A549 (cell line): ENCODE data around the gene C11orf68. TPM values are rescaled to one million over a fixed set of nuclear protein-coding genes. Genes with fewer than 3 reads are reported as not detected.
A peak's percentile ranks its signal among the peaks of the same experiment; 100 is the strongest.

Source experiments
- ATAC-seq, 2 experiments: fragments of 200-7000 bp in 1 of 2; fragments of >200 bp in 1 of 2; cut with Nextera tagmentation in 1 of 2; cut with Tn5 transposase in 1 of 2; 3 replicates each; pipeline versions ENCODE4 v1.8.0 to v1.9.1; 2018 to 2020; ENCODE audit warnings: mild to moderate bottlenecking in 1 of 2, moderate library complexity in 1 of 2
- CTCF ChIA-PET: fragments of 300-600 bp; sonication (Branson Sonifier 250); formaldehyde crosslinking; extraction: SDS; loops from one replicate; lab custom pipeline; 2021; ENCODE audit warnings: antibody characterized with exemption, inconsistent platforms; lab: Yijun Ruan, JAX
- POLR2A ChIA-PET: fragments of 350-600 bp; formaldehyde crosslinking; extraction: SDS; loops from one replicate; lab custom pipeline; 2021; ENCODE audit warnings: antibody characterized with exemption, inconsistent platforms; lab: Yijun Ruan, JAX
- DNase-seq, 2 experiments: peaks; one replicate each; pipeline versions ENCODE4 v3.0.0 to v3.0.0-alpha.2; 2011 to 2016; ENCODE audit warnings: low read depth in 1 of 2, low spot score in 1 of 2
- FAIRE-seq: peaks from 2 replicates; lab custom pipeline; 2011; peaks lifted over from hg19 to GRCh38; lab: Jason Lieb, UNC
- H3K27ac ChIP-seq, 2 experiments: fragments of >200 bp; sonication (Bioruptor Twin); formaldehyde crosslinking; 3 replicates each; pipeline ENCODE4 v1.5.1; 2016 to 2017
- H3K4me1 ChIP-seq: fragments of >200 bp; sonication (Bioruptor Twin); formaldehyde crosslinking; 3 replicates; pipeline ENCODE4 v1.6.1; 2016
- H3K4me2 ChIP-seq: fragments of >200 bp; sonication (Bioruptor Twin); formaldehyde crosslinking; 3 replicates; pipeline ENCODE4 v1.6.1; 2016
- H3K4me3 ChIP-seq: fragments of >200 bp; sonication (Bioruptor Twin); formaldehyde crosslinking; 3 replicates; pipeline ENCODE4 v1.5.1; 2016
- H3K9me3 ChIP-seq: fragments of >200 bp; sonication (Bioruptor Twin); formaldehyde crosslinking; 3 replicates; pipeline ENCODE4 v1.6.1; 2016
- BHLHE40 ChIP-seq: IDR thresholded peaks from 2 replicates; pipeline ENCODE4 v1.6.1; 2012; ENCODE audit warnings: low read depth, low read length, inconsistent platforms
- CHD2 ChIP-seq: fragments of 150-350 bp; IDR thresholded peaks from 2 replicates; pipeline ENCODE4 v1.6.1; 2014; ENCODE audit warnings: low read length; ENCODE audit not compliant: partially characterized antibody
- E2F6 ChIP-seq: IDR thresholded peaks from 2 replicates; pipeline ENCODE4 v1.6.1; 2012; ENCODE audit warnings: low read depth, borderline replicate concordance
- EHMT2 ChIP-seq: fragments of 200-600 bp; sonication (generic); IDR thresholded peaks from 2 replicates; pipeline ENCODE4 v1.6.1; 2016; ENCODE audit warnings: antibody characterized with exemption, low read depth, mild to moderate bottlenecking, moderate library complexity
- ESRRA ChIP-seq: fragments of 150-350 bp; IDR thresholded peaks from 2 replicates; pipeline ENCODE4 v1.6.1; 2014; ENCODE audit warnings: mild to moderate bottlenecking, low read length, borderline replicate concordance
- HOXB13 ChIP-seq: fragments of 250-450 bp; sonication (Bioruptor Pico); IDR thresholded peaks from 2 replicates; pipeline ENCODE4 v1.5.0; 2020; ENCODE audit warnings: low read depth, mild to moderate bottlenecking, moderate library complexity
- JUN ChIP-seq, 2 experiments: fragments of >200 bp; sonication (Bioruptor Twin); formaldehyde crosslinking; IDR thresholded peaks; 2 replicates in 1 of 2; 3 replicates in 1 of 2; pipeline ENCODE4 v1.6.1; 2016 to 2017
- PBX3 ChIP-seq: IDR thresholded peaks from 2 replicates; pipeline ENCODE4 v1.6.1; 2012
- PHF8 ChIP-seq: fragments of 200-600 bp; sonication (generic); IDR thresholded peaks from 2 replicates; pipeline ENCODE4 v1.6.1; 2016; ENCODE audit warnings: low read depth, mild to moderate bottlenecking, antibody characterized with exemption, moderate library complexity, borderline replicate concordance
- POLR2AphosphoS2 ChIP-seq: conservative IDR thresholded peaks from 2 replicates; pipeline ENCODE4 v1.6.1; 2012; ENCODE audit warnings: low read length, improper control_type of control experiment, inconsistent platforms
- RAD21 ChIP-seq, 2 experiments: fragments of >200 bp in 1 of 2; sonication (Bioruptor Twin) in 1 of 2; formaldehyde crosslinking in 1 of 2; IDR thresholded peaks in 1 of 2; conservative IDR thresholded peaks in 1 of 2; 2 replicates in 1 of 2; 3 replicates in 1 of 2; pipeline ENCODE4 v1.6.1; 2012 to 2018; ENCODE audit warnings: inconsistent platforms in 1 of 2
- RARB ChIP-seq: fragments of 250-450 bp; sonication (Bioruptor Pico); IDR thresholded peaks from 2 replicates; pipeline ENCODE4 v1.8.0; 2021; ENCODE audit warnings: mild to moderate bottlenecking, moderate library complexity
- RFX5 ChIP-seq: fragments of 450-650 bp; IDR thresholded peaks from 2 replicates; pipeline ENCODE4 v1.7.1; 2014; ENCODE audit warnings: antibody characterized with exemption, mild to moderate bottlenecking, moderate library complexity
- RNF2 ChIP-seq: fragments of 200-600 bp; sonication (generic); IDR thresholded peaks from 2 replicates; pipeline ENCODE4 v1.6.1; 2016; ENCODE audit warnings: low read depth, mild to moderate bottlenecking, antibody characterized with exemption, moderate library complexity, borderline replicate concordance
- SMC3 ChIP-seq: fragments of >200 bp; sonication (Bioruptor Twin); formaldehyde crosslinking; IDR thresholded peaks from 3 replicates; pipeline ENCODE4 v1.6.1; 2018; ENCODE audit warnings: inconsistent platforms
- SREBF2 ChIP-seq: fragments of 450-650 bp; IDR thresholded peaks from 2 replicates; pipeline ENCODE4 v1.6.1; 2014; ENCODE audit warnings: mild to moderate bottlenecking, moderate library complexity
- ZC3H11A ChIP-seq: fragments of 450-650 bp; IDR thresholded peaks from 2 replicates; pipeline ENCODE4 v1.6.1; 2014; ENCODE audit warnings: antibody characterized with exemption, mild to moderate bottlenecking
- ZFP36 ChIP-seq: fragments of 450-650 bp; IDR thresholded peaks from 2 replicates; pipeline ENCODE4 v1.6.1; 2014; ENCODE audit warnings: borderline replicate concordance; ENCODE audit not compliant: partially characterized antibody
- ZNF302 ChIP-seq: fragments of 250-450 bp; sonication (Bioruptor Pico); IDR thresholded peaks from 2 replicates; pipeline ENCODE4 v1.9.0; 2021; ENCODE audit warnings: inconsistent platforms, mild to moderate bottlenecking, moderate library complexity
- WGBS: methylation state at CpG from one replicate; pipeline ENCODE4 v1.1.6; 2017; ENCODE audit errors: missing lambda C conversion rate; 5-methylcytosine and 5-hydroxymethylcytosine counted together
- polyA plus RNA-seq, 4 experiments: library from polyadenylated mRNA; depleted of rRNA in 3 of 4; stranded (reverse); fragments of >200 nt; fragmentation: RNase III in 1 of 4; extraction: RNeasy Plus Mini Kit Qiagen cat#74134 plus additional on column Dnase treatment in 1 of 4; gene quantifications; 2 replicates in 3 of 4; 3 replicates in 1 of 4; pipeline ENCODE4 v1.2.3, GENCODE V29; 2011 to 2017
- TF ChIP-seq, protein P1 (sequence below): IDR thresholded peaks from 2 replicates; pipeline ENCODE4 v1.6.1; 2012
- TF ChIP-seq, protein P2 (sequence below): fragments of 250-450 bp; sonication (Bioruptor Pico); IDR thresholded peaks from 2 replicates; pipeline ENCODE4 v1.5.0; 2021; ENCODE audit warnings: mild to moderate bottlenecking, moderate library complexity, borderline replicate concordance
- TF ChIP-seq, protein P3 (sequence below): fragments of >200 bp; sonication (Bioruptor Twin); formaldehyde crosslinking; IDR thresholded peaks from 3 replicates; pipeline ENCODE4 v1.6.1; 2016

Gene C11orf68
- polyA plus RNA-seq, 2 of the 4 experiments (the other 2 are of a cell fraction): 10.6 to 17.0 TPM

DNA sequence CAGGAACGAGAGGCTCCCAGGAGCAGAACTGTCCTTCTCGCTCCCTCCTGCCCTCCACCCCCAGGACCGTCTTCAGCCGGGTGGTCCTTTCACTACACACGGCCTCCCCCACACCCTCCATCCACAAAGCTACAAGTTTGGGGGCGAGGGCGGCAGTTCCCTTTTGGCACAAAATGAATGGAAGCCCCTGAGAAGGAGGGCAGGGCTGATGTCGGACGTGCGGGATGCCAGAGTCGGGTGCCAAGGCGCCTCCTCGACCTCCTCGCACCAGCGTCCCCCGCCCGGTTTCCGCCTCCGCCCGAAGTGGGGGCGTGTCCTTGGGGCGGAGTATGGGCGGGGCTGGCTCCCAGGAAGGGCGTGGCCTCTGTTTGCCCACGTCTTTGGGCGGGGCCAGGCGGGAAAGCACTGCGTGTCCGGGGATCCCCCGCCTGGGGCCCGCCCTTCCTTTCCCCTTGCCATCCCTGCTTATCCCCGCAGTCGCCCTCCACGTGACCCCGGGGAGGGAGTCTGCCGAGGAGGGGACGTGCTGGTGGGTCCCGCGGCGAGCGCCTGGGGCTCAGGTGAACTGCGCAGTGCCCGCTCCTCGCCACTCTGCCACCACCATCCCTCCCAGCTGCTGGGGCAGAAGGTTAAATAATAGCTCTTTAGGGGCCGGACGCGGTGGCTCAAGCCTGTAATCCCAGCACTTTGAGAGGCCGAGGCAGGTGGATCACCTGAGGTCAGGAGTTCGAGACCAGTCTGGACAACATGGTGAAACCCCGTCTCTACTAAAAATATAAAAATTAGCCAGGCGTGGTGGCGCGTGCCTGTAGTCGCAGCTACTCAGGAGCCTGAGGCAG, 45.3 kb downstream of the C11orf68 start (continued):
- TF ChIP-seq ZNF302 (CRISPR knock-in tag): no peak
- 0 out of 2 replicates have a peak, but pooled peaks have one; percentile 49 for TF ChIP-seq RARB
- peak; percentile 64 for TF ChIP-seq E2F6
- TF ChIP-seq, protein P1, sequence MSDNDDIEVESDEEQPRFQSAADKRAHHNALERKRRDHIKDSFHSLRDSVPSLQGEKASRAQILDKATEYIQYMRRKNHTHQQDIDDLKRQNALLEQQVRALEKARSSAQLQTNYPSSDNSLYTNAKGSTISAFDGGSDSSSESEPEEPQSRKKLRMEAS: peak; percentile 66; the same call in 1 of the 2 replicates

DNA sequence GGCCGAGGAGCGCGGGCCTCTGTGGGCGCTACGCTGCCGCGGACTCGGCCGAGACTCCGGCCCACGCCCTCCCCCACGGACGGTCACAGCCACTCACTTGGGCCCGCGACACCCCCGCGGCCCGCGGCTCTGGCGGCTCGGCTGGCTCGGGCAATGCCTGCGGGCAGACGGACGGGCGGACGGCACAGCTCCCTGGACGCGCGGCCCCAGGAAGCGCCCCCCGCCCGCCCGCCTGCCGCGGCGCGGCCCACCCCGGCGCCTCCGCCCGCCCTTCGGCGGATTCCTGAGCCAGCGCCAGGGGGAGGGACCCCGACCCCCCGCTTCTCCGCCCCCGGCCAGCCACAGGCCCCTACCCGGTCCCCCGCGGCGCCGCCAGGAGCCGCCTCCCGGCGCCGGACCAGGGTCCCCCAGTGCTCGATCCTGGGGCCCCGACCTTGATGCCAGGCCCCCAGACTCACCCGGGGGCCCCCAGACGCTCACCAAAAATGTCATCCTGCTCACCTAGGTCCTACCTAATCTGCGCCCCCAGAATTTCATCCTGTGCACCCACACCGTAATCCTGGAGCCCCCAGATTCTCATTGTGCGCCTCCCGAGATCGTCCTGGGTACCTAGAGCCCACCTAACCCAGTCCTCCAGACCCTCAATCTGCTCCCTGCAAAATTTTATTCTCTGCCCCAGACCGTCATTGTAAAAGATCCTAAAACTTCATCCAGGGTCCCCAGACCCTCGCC, 46.1 kb downstream of the C11orf68 start, which contains the start of gene EFEMP2:
Gene EFEMP2, minus strand, starts transcription at position 215 of the 732 bp plus-strand sequence. CDS start 446 bp downstream, outside the sequence.
- FAIRE-seq: no peak
- Histone ChIP-seq H3K4me1 (peaks cover 6% of the 10 kb centered on the region), H3K27ac (peak within 1 kb of the TSS; percentile 82 to 84), H3K4me3 (peak within 1 kb of the TSS; percentile 55), H3K4me2 (peak within 1 kb of the TSS; percentile 100), H3K9me3 (no peaks in the 10 kb centered on the region)
- no peak for TF ChIP-seq EHMT2
- no peak for TF ChIP-seq POLR2AphosphoS2
- TF ChIP-seq PBX3: no peak
- no peak for TF ChIP-seq E2F6
- TF ChIP-seq ZC3H11A: no peak
- TF ChIP-seq SMC3: no peak
- TF ChIP-seq ESRRA: no peak
- TF ChIP-seq RAD21 (conservative IDR thresholded peaks at IDR 0.05 in 1 of 2, IDR thresholded peaks at IDR 0.05 in 1 of 2): no peak
- no peak for TF ChIP-seq ZFP36
- TF ChIP-seq SREBF2: no peak
- no peak for TF ChIP-seq HOXB13 (CRISPR knock-in tag)
- TF ChIP-seq JUN (IDR thresholded peaks at IDR 0.05): no peak
- TF ChIP-seq, protein P2, sequence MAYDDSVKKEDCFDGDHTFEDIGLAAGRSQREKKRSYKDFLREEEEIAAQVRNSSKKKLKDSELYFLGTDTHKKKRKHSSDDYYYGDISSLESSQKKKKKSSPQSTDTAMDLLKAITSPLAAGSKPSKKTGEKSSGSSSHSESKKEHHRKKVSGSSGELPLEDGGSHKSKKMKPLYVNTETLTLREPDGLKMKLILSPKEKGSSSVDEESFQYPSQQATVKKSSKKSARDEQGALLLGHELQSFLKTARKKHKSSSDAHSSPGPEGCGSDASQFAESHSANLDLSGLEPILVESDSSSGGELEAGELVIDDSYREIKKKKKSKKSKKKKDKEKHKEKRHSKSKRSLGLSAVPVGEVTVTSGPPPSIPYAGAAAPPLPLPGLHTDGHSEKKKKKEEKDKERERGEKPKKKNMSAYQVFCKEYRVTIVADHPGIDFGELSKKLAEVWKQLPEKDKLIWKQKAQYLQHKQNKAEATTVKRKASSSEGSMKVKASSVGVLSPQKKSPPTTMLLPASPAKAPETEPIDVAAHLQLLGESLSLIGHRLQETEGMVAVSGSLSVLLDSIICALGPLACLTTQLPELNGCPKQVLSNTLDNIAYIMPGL (CRISPR knock-in tag): no peak
- TF ChIP-seq RARB: no peak
- TF ChIP-seq, protein P3, sequence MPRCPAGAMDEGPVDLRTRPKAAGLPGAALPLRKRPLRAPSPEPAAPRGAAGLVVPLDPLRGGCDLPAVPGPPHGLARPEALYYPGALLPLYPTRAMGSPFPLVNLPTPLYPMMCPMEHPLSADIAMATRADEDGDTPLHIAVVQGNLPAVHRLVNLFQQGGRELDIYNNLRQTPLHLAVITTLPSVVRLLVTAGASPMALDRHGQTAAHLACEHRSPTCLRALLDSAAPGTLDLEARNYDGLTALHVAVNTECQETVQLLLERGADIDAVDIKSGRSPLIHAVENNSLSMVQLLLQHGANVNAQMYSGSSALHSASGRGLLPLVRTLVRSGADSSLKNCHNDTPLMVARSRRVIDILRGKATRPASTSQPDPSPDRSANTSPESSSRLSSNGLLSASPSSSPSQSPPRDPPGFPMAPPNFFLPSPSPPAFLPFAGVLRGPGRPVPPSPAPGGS: no peak
- TF ChIP-seq CHD2: no peak
- no peak for TF ChIP-seq PHF8
- no peak for TF ChIP-seq RFX5
- TF ChIP-seq BHLHE40: no peak
- TF ChIP-seq RNF2: no peak
- ATAC-seq: no peak
- ChIA-PET CTCF (interaction anchor here (1.4 to 7.5 kb wide), 5 partner anchors 10 to 115 kb away, joined by 4 to 158 read pairs (median 12); partner anchors contain the start of genes CFL1, FIBP and MUS81), POLR2A (interaction anchor here (0.6 to 2.0 kb wide), 5 partner anchors 13 to 161 kb away, joined by 3 to 10 read pairs (median 6); partner anchors contain the start of genes CCDC85B, KAT5 and MUS81)
- 35% methylated on average over 13 of the region's 69 CpGs for WGBS
- no peak for DNase-seq
